ENCODE results near the gene PLCH1.

The PLCH1 gene

GRCh38 chr3:155326901-155327300, 418.0 kb downstream of the PLCH1 start:
- no peak for DNase-seq (ENCODE audit: extremely low read depth in 1 of 2, low read depth in 1 of 2)

GRCh38 chr3:155326244-155326643, 418.6 kb downstream of the PLCH1 start:
- DNase-seq (ENCODE audit: extremely low read depth in 1 of 2, low read depth in 1 of 2), result no peak

Measured in activated CD8-positive, alpha-beta memory T cell treated with anti-CD3 and anti-CD28 coated beads for 1 hour (primary cell).